ENCODE results near the gene PEPD.

PEPD gene

GRCh38 chr19:33418461-33418860 lies 103.1 kb downstream of the PEPD start:
- no peak for DNase-seq

GRCh38 chr19:33417751-33418150 lies 103.8 kb downstream of the PEPD start:
- DNase-seq: no peak

GRCh38 chr19:33416307-33417215 lies 105.0 kb downstream of the PEPD start:
- peak; percentile 72 for DNase-seq

- no peak for DNase-seq
These were observed 106.7 kb downstream of the PEPD start for GRCh38 chr19:33414667-33415605.

GRCh38 chr19:33413868-33414666 lies 107.5 kb downstream of the PEPD start:
- DNase-seq: no peak

GRCh38 chr19:33413426-33413725 lies 108.2 kb downstream of the PEPD start:
- no peak for DNase-seq

GRCh38 chr19:33412601-33413425 lies 108.8 kb downstream of the PEPD start:
- DNase-seq: no peak

GRCh38 chr19:33411621-33412180 lies 109.9 kb downstream of the PEPD start:
- DNase-seq: no peak

GRCh38 chr19:33410915-33411401 lies 110.6 kb downstream of the PEPD start:
- no peak for DNase-seq

GRCh38 chr19:33409906-33410685 lies 111.5 kb downstream of the PEPD start:
- no peak for DNase-seq

- DNase-seq: no peak
These were observed 112.8 kb downstream of the PEPD start for GRCh38 chr19:33408538-33409434.

- no peak for DNase-seq
These were observed 113.5 kb downstream of the PEPD start for GRCh38 chr19:33408116-33408515.

- DNase-seq: no peak
These were observed 113.9 kb downstream of the PEPD start for GRCh38 chr19:33407716-33408115.

- no peak for DNase-seq
These were observed 114.4 kb downstream of the PEPD start for GRCh38 chr19:33407140-33407551.

GRCh38 chr19:33406521-33407139 lies 115.0 kb downstream of the PEPD start:
- DNase-seq: peak; percentile 80

GRCh38 chr19:33405553-33406461 lies 115.8 kb downstream of the PEPD start:
- DNase-seq: no peak

GRCh38 chr19:33405254-33405552 lies 116.4 kb downstream of the PEPD start:
- no peak for DNase-seq

Measured in stimulated activated CD4-positive, alpha-beta T cell treated with anti-CD3 and anti-CD28 coated beads, Interleukin-4, amount 100 ng/mL, for 24 hours (primary cell).